ENCODE results near the gene CRYZL1. TPM values are rescaled to one million over a fixed set of nuclear protein-coding genes. Genes with fewer than 3 reads are reported as not detected.

The CRYZL1 gene
- total and polyA plus RNA-seq, 8 donors = 21.8 to 84.5 (median 63.4) TPM

GRCh38 chr21:33541756-33542639, 99.5 kb downstream of the CRYZL1 start, which contains the start of gene GART:
Gene GART (minus strand): TSS chr21:33542117. CDS start chr21:33539315, 2,802 bp downstream.
- Histone ChIP-seq H3K4me3 (peak within 1 kb of the TSS; percentile 61 to 81), H3K36me3 (peaks cover 0 to 31% of the 10 kb centered on the region in 2 donors), H3K4me1 (peaks cover 17 to 41% of the 10 kb centered on the region in 2 donors), H3K27me3 (no peaks in the 10 kb centered on the region), H3K9me3 (no peaks in the 10 kb centered on the region), H3K27ac (peak within 1 kb of the TSS; percentile 99)
- TF ChIP-seq CTCF (IDR thresholded peaks at IDR 0.05) = no peak
- intact Hi-C loops (cut with DNase I) = no loop called here
- ATAC-seq (peak; percentile 86), DNase-seq (peak; percentile 84 to 96 (median 86))

GRCh38 chr21:33541105-33541711, 100.3 kb downstream of the CRYZL1 start:
- TF ChIP-seq CTCF (IDR thresholded peaks at IDR 0.05) = no peak
- Histone ChIP-seq H3K27me3 (no peaks in the 10 kb centered on the region), H3K9me3 (no peaks in the 10 kb centered on the region), H3K27ac (peak overlapping the region; percentile 99), H3K4me3 (peak overlapping the region; percentile 53 to 81), H3K4me1 (peaks cover 17 to 33% of the 10 kb centered on the region in 2 donors), H3K36me3 (peaks cover 0 to 31% of the 10 kb centered on the region in 2 donors)
- intact Hi-C loops (cut with DNase I) = no loop called here
- no peak for ATAC-seq
- DNase-seq = peak in 1 of 4 donors; percentile 12

GRCh38 chr21:33540711-33541104, 100.8 kb downstream of the CRYZL1 start:
- DNase-seq = no peak
- no peak for TF ChIP-seq CTCF (IDR thresholded peaks at IDR 0.05)
- H3K9me3 ChIP-seq = no peaks in the 10 kb centered on the region
- ATAC-seq = no peak
- peak overlapping the region in 1 of 2 donors; percentile 81 for H3K4me3 ChIP-seq
- intact Hi-C loops (cut with DNase I) = no loop called here
- H3K4me1 ChIP-seq = peaks cover 12 to 28% of the 10 kb centered on the region in 2 donors
- H3K36me3 ChIP-seq = peaks cover 0 to 35% of the 10 kb centered on the region in 2 donors
- H3K27ac ChIP-seq = peak overlapping the region in 1 of 2 donors; percentile 99
- H3K27me3 ChIP-seq = no peaks in the 10 kb centered on the region

- DNase-seq (no peak), ATAC-seq (no peak)
- no peak overlapping the region for H3K4me3 ChIP-seq
- TF ChIP-seq CTCF (IDR thresholded peaks at IDR 0.05) = no peak
- no peak overlapping the region for H3K27ac ChIP-seq
- H3K9me3 ChIP-seq = no peaks in the 10 kb centered on the region
- intact Hi-C loops (cut with DNase I) = no loop called here
- no peaks in the 10 kb centered on the region for H3K27me3 ChIP-seq
- H3K4me1 ChIP-seq = peaks cover under 1 to 17% of the 10 kb centered on the region in 2 donors
- peaks cover 0 to 43% of the 10 kb centered on the region in 2 donors for H3K36me3 ChIP-seq
Observed at GRCh38 chr21:33539616-33540015, 101.9 kb downstream of the CRYZL1 start.

Other genes with a start within 250 kb of the CRYZL1 start
- gene IFNGR2, start 238.3 kb downstream of the CRYZL1 start, total RNA-seq = 100 to 1,000 TPM in 1 of 2 donors, 10 to 100 TPM in 1; 90.8 to 116 TPM
- 10 to 100 TPM; 67.9 to 78.1 (median 70.5) TPM for gene IFNGR2, start 238.3 kb downstream of the CRYZL1 start, polyA plus RNA-seq (ENCODE audit: insufficient read length in 6 of 6)
- gene TMEM50B, start 161.8 kb downstream of the CRYZL1 start, total RNA-seq = 10 to 100 TPM; 45.6 to 57.5 TPM
- 10 to 100 TPM; 50.3 to 92.8 (median 61.5) TPM for gene TMEM50B, start 161.8 kb downstream of the CRYZL1 start, polyA plus RNA-seq (ENCODE audit: insufficient read length in 6 of 6)
- 1 to 10 TPM; 1.2 to 1.6 TPM for gene DNAJC28, start 150.0 kb downstream of the CRYZL1 start, total RNA-seq
- gene DNAJC28, start 150.0 kb downstream of the CRYZL1 start, polyA plus RNA-seq (ENCODE audit: insufficient read length in 6 of 6) = 1 to 10 TPM; 3.1 to 4.3 (median 3.7) TPM
- 10 to 100 TPM; 57.7 to 76.9 TPM for gene GART, start 99.6 kb downstream of the CRYZL1 start, total RNA-seq
- 10 to 100 TPM; 73.2 to 84.1 (median 82.0) TPM for gene GART, start 99.6 kb downstream of the CRYZL1 start, polyA plus RNA-seq (ENCODE audit: insufficient read length in 6 of 6)
- 100 to 1,000 TPM; 237 to 299 TPM for gene SON, start 98.7 kb downstream of the CRYZL1 start, total RNA-seq
- 100 to 1,000 TPM; 389 to 454 (median 427) TPM for gene SON, start 98.7 kb downstream of the CRYZL1 start, polyA plus RNA-seq (ENCODE audit: insufficient read length in 6 of 6)
- gene DONSON, start 53.1 kb downstream of the CRYZL1 start, total RNA-seq = 10 to 100 TPM; 14.3 to 15.1 TPM
- 10 to 100 TPM; 35.5 to 51.2 (median 39.8) TPM for gene DONSON, start 53.1 kb downstream of the CRYZL1 start, polyA plus RNA-seq (ENCODE audit: insufficient read length in 6 of 6)
- 10 to 100 TPM; 38.9 to 44.5 TPM for gene ITSN1, start 760 bp upstream of the CRYZL1 start, total RNA-seq
- gene ITSN1, start 760 bp upstream of the CRYZL1 start, polyA plus RNA-seq (ENCODE audit: insufficient read length in 6 of 6) = 10 to 100 TPM; 47.7 to 59.1 (median 51.6) TPM